H1 (cell line): Measurements from ENCODE around the gene TEKT3. TPM values are rescaled to one million over a fixed set of nuclear protein-coding genes. Genes with fewer than 3 reads are reported as not detected.

Experiments used
- CTCF ChIA-PET: fragments of 300-600 bp; sonication (Branson Sonifier 250); formaldehyde crosslinking; loops from one replicate; lab custom pipeline; 2021; ENCODE audit not compliant: partially characterized antibody; lab: Charles Lee
- POLR2A ChIA-PET: fragments of 300-600 bp; sonication (Branson Sonifier 250); formaldehyde crosslinking; loops from one replicate; lab custom pipeline; 2021; ENCODE audit warnings: inconsistent platforms; ENCODE audit not compliant: partially characterized antibody; lab: Charles Lee
- DNase-seq, 2 experiments: peaks; one replicate each; pipeline versions ENCODE4 v3.0.0 to v3.0.0-alpha.2; 2010 to 2022; ENCODE audit warnings: low spot score in 2 of 2, low read depth in 1 of 2, mixed read lengths in 1 of 2
- FAIRE-seq: peaks from 2 replicates; lab custom pipeline; 2011; peaks lifted over from hg19 to GRCh38; lab: Jason Lieb, UNC
- H2AFZ ChIP-seq: 2 replicates; pipeline ENCODE4 v1.8.1; 2012; ENCODE audit warnings: low read length, inconsistent platforms
- H2AK5ac ChIP-seq: 2 replicates; pipeline ENCODE4 v1.6.1; 2013; ENCODE audit warnings: low read depth, low read length
- H2BK120ac ChIP-seq: replicated peaks from 2 replicates; pipeline ENCODE3; 2013; ENCODE audit warnings: low read depth, low read length, inconsistent platforms
- H2BK12ac ChIP-seq: 2 replicates; pipeline ENCODE4 v1.6.1; 2013; ENCODE audit warnings: low read depth, low read length
- H2BK15ac ChIP-seq: 2 replicates; pipeline ENCODE4 v1.6.1; 2013; ENCODE audit warnings: low read length
- H2BK20ac ChIP-seq: 2 replicates; pipeline ENCODE4 v1.6.1; 2013; ENCODE audit warnings: low read length
- H2BK5ac ChIP-seq: 2 replicates; pipeline ENCODE4 v1.6.1; 2013; ENCODE audit warnings: low read depth, low read length
- H3K14ac ChIP-seq: 2 replicates; pipeline ENCODE4 v1.6.1; 2013; ENCODE audit warnings: inconsistent platforms; ENCODE audit not compliant: insufficient read length
- H3K18ac ChIP-seq: 2 replicates; pipeline ENCODE4 v1.6.1; 2013; ENCODE audit warnings: low read length; ENCODE audit errors: extremely low read depth
- H3K23ac ChIP-seq: 2 replicates; pipeline ENCODE4 v1.6.1; 2013; ENCODE audit warnings: inconsistent platforms; ENCODE audit not compliant: insufficient read length
- H3K23me2 ChIP-seq: 2 replicates; pipeline ENCODE4 v1.6.1; 2013; ENCODE audit warnings: low read depth, low read length
- H3K27ac ChIP-seq: 2 replicates; pipeline ENCODE4 v1.6.1; 2011; ENCODE audit warnings: low read depth, low read length, inconsistent platforms
- H3K27me3 ChIP-seq, 4 experiments: replicated peaks in 1 of 4; 1 replicate in 1 of 4; 2 replicates in 3 of 4; pipeline versions ENCODE4 v1.6.1 to v1.8.1; 2011 to 2013; ENCODE audit warnings: low read length in 3 of 4, mild to moderate bottlenecking in 3 of 4, inconsistent platforms in 2 of 4, mixed read lengths in 2 of 4, moderate library complexity in 1 of 4; ENCODE audit not compliant: control insufficient read depth in 3 of 4, insufficient read depth in 3 of 4; ENCODE audit errors: extremely low read depth in 1 of 4
- H3K36me3 ChIP-seq, 4 experiments: 2 replicates each; pipeline versions ENCODE4 v1.6.1 to v1.8.1; 2011 to 2013; ENCODE audit warnings: mild to moderate bottlenecking in 4 of 4, low read length in 3 of 4, moderate library complexity in 2 of 4, control low read depth in 1 of 4, inconsistent platforms in 1 of 4; ENCODE audit not compliant: insufficient read depth in 4 of 4, control insufficient read depth in 2 of 4
- H3K4ac ChIP-seq: replicated peaks from 2 replicates; pipeline ENCODE3; 2013; ENCODE audit warnings: low read length, low read depth, mixed read lengths, inconsistent platforms; ENCODE audit not compliant: insufficient read length
- H3K4me1 ChIP-seq, 4 experiments: replicated peaks in 1 of 4; 1 replicate in 1 of 4; 2 replicates in 3 of 4; pipeline versions ENCODE4 v1.6.1 to v1.8.1; 2011 to 2013; ENCODE audit warnings: low read length in 3 of 4, inconsistent platforms in 2 of 4, mixed read lengths in 1 of 4; ENCODE audit not compliant: insufficient read depth in 4 of 4, control insufficient read depth in 3 of 4
- H3K4me2 ChIP-seq, 2 experiments: 2 replicates each; pipeline versions ENCODE4 v1.6.1 to v1.8.1; 2011 to 2013; ENCODE audit warnings: low read depth in 2 of 2, low read length in 2 of 2, control low read depth in 1 of 2, inconsistent platforms in 1 of 2, mild to moderate bottlenecking in 1 of 2; ENCODE audit not compliant: insufficient read depth in 1 of 2
- H3K4me3 ChIP-seq, 4 experiments: fragments of 200-600, 300-600 bp in 1 of 4; sonication (generic), shearing (Covaris generic), sonication (Bioruptor Twin) in 1 of 4; 2 replicates each; pipeline versions ENCODE4 v1.5.1 to v1.8.1; 2011 to 2016; ENCODE audit warnings: low read length in 4 of 4, low read depth in 3 of 4, control low read depth in 2 of 4, inconsistent platforms in 2 of 4, mild to moderate bottlenecking in 2 of 4, mixed read lengths in 1 of 4, moderate library complexity in 1 of 4; ENCODE audit not compliant: insufficient read depth in 2 of 4; ENCODE audit errors: extremely low read depth in 1 of 4
- H3K56ac ChIP-seq: replicated peaks from 2 replicates; pipeline ENCODE3; 2013; ENCODE audit warnings: low read depth, mild to moderate bottlenecking, mixed read lengths, low read length, inconsistent platforms; ENCODE audit not compliant: insufficient read length
- H3K79me1 ChIP-seq: 2 replicates; pipeline ENCODE4 v1.6.1; 2013; ENCODE audit warnings: low read depth, low read length, control low read depth
- H3K79me2 ChIP-seq, 2 experiments: 2 replicates each; pipeline versions ENCODE4 v1.6.1 to v1.8.1; 2012 to 2013; ENCODE audit warnings: low read length in 2 of 2, mild to moderate bottlenecking in 2 of 2, inconsistent platforms in 1 of 2; ENCODE audit not compliant: insufficient read depth in 2 of 2, control insufficient read depth in 1 of 2
- H3K9ac ChIP-seq, 4 experiments: replicated peaks in 1 of 4; 1 replicate in 1 of 4; 2 replicates in 3 of 4; pipeline versions ENCODE4 v1.6.1 to v1.8.1; 2011 to 2013; ENCODE audit warnings: low read depth in 3 of 4, low read length in 3 of 4, control low read depth in 2 of 4, mild to moderate bottlenecking in 2 of 4, moderate library complexity in 2 of 4, inconsistent platforms in 1 of 4; ENCODE audit errors: extremely low read depth in 1 of 4
- H3K9me3 ChIP-seq, 2 experiments: 2 replicates each; pipeline versions ENCODE4 v1.6.1 to v1.8.1; 2012 to 2013; ENCODE audit warnings: mild to moderate bottlenecking in 2 of 2, moderate library complexity in 2 of 2, control low read depth in 1 of 2, inconsistent platforms in 1 of 2, low read depth in 1 of 2, low read length in 1 of 2, mixed read lengths in 1 of 2; ENCODE audit not compliant: insufficient read depth in 2 of 2
- H4K20me1 ChIP-seq, 2 experiments: replicated peaks in 1 of 2; 2 replicates each; pipeline versions ENCODE3 to v1.8.1; 2011 to 2013; ENCODE audit warnings: inconsistent platforms in 2 of 2, low read length in 2 of 2, mild to moderate bottlenecking in 1 of 2; ENCODE audit not compliant: insufficient read depth in 2 of 2, control insufficient read depth in 1 of 2
- H4K5ac ChIP-seq: 2 replicates; pipeline ENCODE4 v1.6.1; 2013; ENCODE audit warnings: low read length, low read depth, mixed read lengths, inconsistent platforms; ENCODE audit not compliant: insufficient read length
- H4K8ac ChIP-seq: 2 replicates; pipeline ENCODE4 v1.8.0; 2013; ENCODE audit warnings: mild to moderate bottlenecking, moderate library complexity, low read length, inconsistent platforms; ENCODE audit not compliant: insufficient read depth; ENCODE audit errors: extremely low read depth
- H4K91ac ChIP-seq: replicated peaks from 2 replicates; pipeline ENCODE3; 2013; ENCODE audit warnings: low read length, mixed read lengths, inconsistent platforms; ENCODE audit not compliant: insufficient read length
- CHD1 ChIP-seq: IDR thresholded peaks from 2 replicates; pipeline ENCODE4 v1.6.1; 2012; ENCODE audit warnings: low read depth, low read length, improper control_type of control experiment
- EP300 ChIP-seq, 2 experiments: IDR thresholded peaks; 1 replicate in 1 of 2; 2 replicates in 1 of 2; pipeline ENCODE4 v1.6.1; 2011 to 2012; ENCODE audit warnings: low read depth in 2 of 2, low read length in 2 of 2, mild to moderate bottlenecking in 2 of 2, borderline replicate concordance in 1 of 2, inconsistent platforms in 1 of 2, moderate library complexity in 1 of 2
- SP1 ChIP-seq: IDR thresholded peaks from 2 replicates; pipeline ENCODE4 v1.6.1; 2011; ENCODE audit warnings: low read depth, low read length
- WGBS, 2 experiments: shearing (Covaris generic) in 1 of 2; methylation state at CpG; one replicate each; pipeline versions ENCODE4 v1.1.6 to v1.1.7; 2013 to 2015; ENCODE audit warnings: low lambda C conversion rate in 2 of 2, mixed read lengths in 2 of 2, inconsistent platforms in 1 of 2, low coverage in 1 of 2, missing lambda C conversion rate in 1 of 2; ENCODE audit not compliant: insufficient replicate concordance in 2 of 2, insufficient coverage in 1 of 2, insufficient read length in 1 of 2; ENCODE audit errors: extremely low coverage in 1 of 2, missing lambda C conversion rate in 1 of 2; 5-methylcytosine and 5-hydroxymethylcytosine counted together
- long read RNA-seq, 2 experiments: library from RNA in 1 of 2; library from capped mRNA in 1 of 2; stranded (forward); transcript quantifications; one replicate each; pipeline ENCODE4 v2.0.0, GENCODE V29; 2021; ENCODE audit warnings: inconsistent platforms in 1 of 2
- polyA minus RNA-seq, 3 experiments: library from RNA; depleted of rRNA, polyadenylated mRNA; stranded (reverse); fragments of >200 nt; gene quantifications; 1 replicate in 2 of 3; 2 replicates in 1 of 3; pipeline ENCODE4 v1.2.3, GENCODE V29; 2011
- polyA plus RNA-seq, 7 experiments: library from polyadenylated mRNA; depleted of rRNA in 3 of 7; stranded (reverse) in 5 of 7; unstranded in 2 of 7; fragments of >200 nt in 5 of 7; fragments of 200-250 nt in 2 of 7; gene quantifications; 1 replicate in 5 of 7; 2 replicates in 1 of 7; 4 replicates in 1 of 7; pipeline versions ENCODE4 v1.2.1 to v1.2.3, GENCODE V29; 2011 to 2013; ENCODE audit warnings: missing spikeins in 2 of 7, mixed read lengths in 2 of 7
- total RNA-seq: library from RNA; stranded (reverse); fragmentation: NEBNext Ultra II Directional; extraction: Animal tissue kit (Norgen Biotek cat#: 25700); gene quantifications from 2 replicates; pipeline ENCODE4 v1.2.1, GENCODE V29; 2021

TEKT3 gene
- total RNA-seq (1.6 and 2.2 TPM in 2 replicates), polyA plus RNA-seq (2011; rRNA removed) (2.9 and 3.1 TPM in 2 replicates), polyA minus RNA-seq (2011; rRNA and poly(A)+ RNA removed) (1.7 and 9.5 TPM in 2 replicates)
- polyA plus RNA-seq (2011; cell fraction: cytosol; rRNA removed), result 2.9 TPM
- 7.0 TPM for polyA plus RNA-seq (2011; cell fraction: nucleus; rRNA removed)
- polyA plus RNA-seq (2012, experiment 1 of 2), result 1.7 to 3.5 TPM (median 2.6 TPM) in 4 replicates
- 0.72 TPM for polyA plus RNA-seq (2012, experiment 2 of 2)
- 2.0 TPM for polyA plus RNA-seq (2013, experiment 1 of 2)
- 1.6 TPM for polyA plus RNA-seq (2013, experiment 2 of 2)
- not detected for polyA minus RNA-seq (2011; cell fraction: cytosol; rRNA and poly(A)+ RNA removed)
- polyA minus RNA-seq (2011; cell fraction: nucleus; rRNA and poly(A)+ RNA removed), result 1.2 TPM
- long read RNA-seq, experiment 1, partial matches to known transcripts, result 1 of 1 reads
- long read RNA-seq, experiment 1, other reads (novel, unspliced or antisense), result 0 of 1 reads
- long read RNA-seq, experiment 2, result 0 reads

DNA sequence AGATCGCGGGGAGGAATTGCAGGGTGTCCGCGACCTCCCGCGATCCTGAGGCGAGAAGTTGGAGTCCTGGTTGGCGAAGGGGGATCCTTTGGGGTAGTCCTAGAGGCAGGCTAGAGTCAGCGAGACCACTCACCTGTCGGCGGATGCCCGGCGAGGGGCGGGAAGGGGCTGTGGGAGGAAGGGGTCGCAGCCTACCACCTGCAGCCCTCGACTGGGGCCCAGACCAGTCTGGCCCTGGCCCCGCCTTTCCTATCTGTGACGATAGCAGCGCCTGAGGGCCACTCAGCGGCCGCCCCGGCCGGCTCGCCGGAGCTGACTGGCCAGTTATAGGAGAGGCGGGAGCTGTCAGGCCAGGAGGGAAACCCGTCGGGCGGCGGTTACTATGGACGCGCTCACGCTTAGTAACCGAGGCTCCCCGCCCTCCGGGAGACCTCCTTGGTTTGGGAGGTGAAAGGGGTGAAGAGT lies at the start of gene TEKT3:
TSS of gene TEKT3 (minus strand) at position 213 of the 465 bp plus-strand sequence. CDS start 10,012 bp downstream, outside the sequence.
- ChIA-PET CTCF (interaction anchor here (1.3 to 1.8 kb wide), 3 partner anchors 10 to 83 kb away, joined by 3 to 6 read pairs (median 6); no protein-coding TSS in a partner anchor), POLR2A (no interaction called here)
- H2AFZ ChIP-seq, result peak within 1 kb of the TSS; percentile 62; the same call in 1 of the 2 replicates
- no peak within 1 kb of the TSS for H4K8ac ChIP-seq
- no peak within 1 kb of the TSS for H3K4ac ChIP-seq
- H2BK12ac ChIP-seq, result no peak within 1 kb of the TSS
- no peak within 1 kb of the TSS for H4K5ac ChIP-seq
- FAIRE-seq, result no peak
- peak within 1 kb of the TSS; percentile 70 to 87 (median 76) for H3K4me3 ChIP-seq
- H2BK5ac ChIP-seq, result no peak within 1 kb of the TSS
- peaks cover 9% of the 10 kb centered on the region; the same call in 1 of the 2 replicates for H3K23me2 ChIP-seq
- no peak within 1 kb of the TSS for H3K23ac ChIP-seq
- no peak within 1 kb of the TSS for H2BK20ac ChIP-seq
- no peaks in the 10 kb centered on the region for H3K79me1 ChIP-seq
- H3K18ac ChIP-seq, result no peak within 1 kb of the TSS; the same call in 1 of the 2 replicates
- peak; percentile 76 to 94 for DNase-seq
- WGBS, 2 experiments, result 2% methylated on average over 30 of the region's 36 CpGs; no CpG with 5 or more reads in 1 of the 2 experiments
- no peaks in the 10 kb centered on the region; a peak in 1 of 4 replicates for H3K9me3 ChIP-seq
- no peak within 1 kb of the TSS for H3K27ac ChIP-seq
- H3K14ac ChIP-seq, result no peak within 1 kb of the TSS
- H4K20me1 ChIP-seq, result no peaks in the 10 kb centered on the region
- H3K79me2 ChIP-seq, result no peaks in the 10 kb centered on the region
- peaks cover 0 to 3% (median 1%) of the 10 kb centered on the region in 4 experiments; a peak in 4 of 7 replicates for H3K4me1 ChIP-seq
- peak within 1 kb of the TSS; percentile 84 to 93 for H3K4me2 ChIP-seq
- peaks cover 0 to 5% (median 2%) of the 10 kb centered on the region in 4 experiments; a peak in 1 of 7 replicates for H3K27me3 ChIP-seq
- peak within 1 kb of the TSS in 1 of 4 experiments; percentile 47; a peak in 2 of 7 replicates for H3K9ac ChIP-seq
- no peak within 1 kb of the TSS for H4K91ac ChIP-seq
- H2BK15ac ChIP-seq, result no peak within 1 kb of the TSS
- no peak within 1 kb of the TSS for H2AK5ac ChIP-seq
- no peaks in the 10 kb centered on the region for H3K36me3 ChIP-seq
- no peak within 1 kb of the TSS for H3K56ac ChIP-seq
- H2BK120ac ChIP-seq, result no peak within 1 kb of the TSS
- no peak for TF ChIP-seq CHD1
- TF ChIP-seq SP1, result peak; percentile 88
- no peak for TF ChIP-seq EP300 (IDR thresholded peaks at IDR 0.05; ENCODE audit: borderline replicate concordance in 1 of 2, low read depth in 2 of 2, low read length in 2 of 2)
